Measurements from ENCODE around the gene XPO6. TPM values are rescaled to one million over a fixed set of nuclear protein-coding genes. Genes with fewer than 3 reads are reported as not detected.
"Not testable (repeated sequence)": the region's sequence is repeated elsewhere in the genome, so short reads cannot be mapped to it uniquely, and the experiment has no call there.

The XPO6 gene
- total and polyA plus RNA-seq, 12 donors, result 61.1 to 194 (median 95.8) TPM

GRCh38 chr16:28231763-28232162 is 20.0 kb upstream of the XPO6 start:
- peaks cover 4% of the 10 kb centered on the region for H3K27me3 ChIP-seq
- TF ChIP-seq CTCF (IDR thresholded peaks at IDR 0.05) (no peak), POLR2A (IDR thresholded peaks at IDR 0.05) (no peak)
- H3K36me3 ChIP-seq (replicated peaks in 1 of 2), result no peaks in the 10 kb centered on the region
- H3K4me1 ChIP-seq (replicated peaks in 1 of 2), result no peaks in the 10 kb centered on the region
- 75 to 86% (median 81%) methylated on average over 2 of the region's 2 CpGs for WGBS, 4 donors
- no peak overlapping the region for H3K27ac ChIP-seq
- no peaks in the 10 kb centered on the region for H3K9me3 ChIP-seq (replicated peaks in 1 of 3)
- no peak overlapping the region for H3K4me3 ChIP-seq
- intact Hi-C loops (cut with DNase I), result no loop called here
- no peak for DNase-seq

- intact Hi-C loops (cut with DNase I); H3K9me3 ChIP-seq (replicated peaks in 1 of 3); H3K36me3 ChIP-seq (replicated peaks in 1 of 2); H3K4me1 ChIP-seq (replicated peaks in 1 of 2); H3K4me3 ChIP-seq; DNase-seq; H3K27ac ChIP-seq; H3K27me3 ChIP-seq: not testable (repeated sequence)
- WGBS, 4 donors, result 89 to 92% (median 89%) methylated on average over 2 to 3 of the region's 3 CpGs
Measured at GRCh38 chr16:28223909-28224308, 12.1 kb upstream of the XPO6 start.

GRCh38 chr16:28219777-28220176 is 8.0 kb upstream of the XPO6 start:
- H3K27ac ChIP-seq; H3K9me3 ChIP-seq (replicated peaks in 1 of 3); H3K4me3 ChIP-seq; DNase-seq; H3K27me3 ChIP-seq; H3K36me3 ChIP-seq (replicated peaks in 1 of 2); intact Hi-C loops (cut with DNase I); H3K4me1 ChIP-seq (replicated peaks in 1 of 2): not testable (repeated sequence)
- WGBS, 4 donors, result 89 to 91% (median 90%) methylated on average over 6 of the region's 6 CpGs

GRCh38 chr16:28219282-28219681 is 7.5 kb upstream of the XPO6 start:
- intact Hi-C loops (cut with DNase I), result no loop called here
- Histone ChIP-seq H3K4me3 (no peak overlapping the region), H3K27me3 (no peaks in the 10 kb centered on the region), H3K36me3 (replicated peaks in 1 of 2) (no peaks in the 10 kb centered on the region), H3K27ac (no peak overlapping the region), H3K4me1 (replicated peaks in 1 of 2) (no peaks in the 10 kb centered on the region), H3K9me3 (replicated peaks in 1 of 3) (no peaks in the 10 kb centered on the region)
- no peak for TF ChIP-seq POLR2A (IDR thresholded peaks at IDR 0.05)
- no peak for TF ChIP-seq CTCF (IDR thresholded peaks at IDR 0.05)
- WGBS, 4 donors, result 83 to 95% (median 92%) methylated on average over 5 of the region's 5 CpGs
- DNase-seq, result no peak

GRCh38 chr16:28218109-28218508 is 6.3 kb upstream of the XPO6 start:
- TF ChIP-seq CTCF (IDR thresholded peaks at IDR 0.05) (peak; percentile 17 to 69 (median 50)), POLR2A (IDR thresholded peaks at IDR 0.05) (no peak)
- intact Hi-C loops (cut with DNase I), result no loop called here
- no peak overlapping the region for H3K4me3 ChIP-seq
- DNase-seq, result peak in 6 of 7 donors; percentile 36 to 75 (median 59)
- H3K27ac ChIP-seq, result no peak overlapping the region
- H3K27me3 ChIP-seq, result no peaks in the 10 kb centered on the region
- no peaks in the 10 kb centered on the region for H3K36me3 ChIP-seq (replicated peaks in 1 of 2)
- H3K4me1 ChIP-seq (replicated peaks in 1 of 2), result no peaks in the 10 kb centered on the region
- 45 to 54% (median 50%) methylated on average over 2 to 4 of the region's 4 CpGs for WGBS, 4 donors
- H3K9me3 ChIP-seq (replicated peaks in 1 of 3), result no peaks in the 10 kb centered on the region
